Peyer's patch (tissue), 4 donors: Measurements from ENCODE around the gene RPS10.

Experiments
- CTCF ChIP-seq, 6 experiments: fragments of 450-650 bp in 4 of 6; fragments of 200-600 bp in 2 of 6; sonication (generic) in 1 of 6; IDR thresholded peaks; one replicate each; pipeline ENCODE4 v1.5.1; 2017 to 2019; ENCODE audit warnings: antibody characterized with exemption in 6 of 6, mild to moderate bottlenecking in 3 of 6, moderate library complexity in 1 of 6
- POLR2A ChIP-seq, 2 donors: fragments of 450-650 bp; IDR thresholded peaks; one replicate each; pipeline ENCODE4 v1.5.1; 2017; ENCODE audit warnings: antibody characterized with exemption in 2 of 2, mild to moderate bottlenecking in 2 of 2, moderate library complexity in 2 of 2

DNA sequence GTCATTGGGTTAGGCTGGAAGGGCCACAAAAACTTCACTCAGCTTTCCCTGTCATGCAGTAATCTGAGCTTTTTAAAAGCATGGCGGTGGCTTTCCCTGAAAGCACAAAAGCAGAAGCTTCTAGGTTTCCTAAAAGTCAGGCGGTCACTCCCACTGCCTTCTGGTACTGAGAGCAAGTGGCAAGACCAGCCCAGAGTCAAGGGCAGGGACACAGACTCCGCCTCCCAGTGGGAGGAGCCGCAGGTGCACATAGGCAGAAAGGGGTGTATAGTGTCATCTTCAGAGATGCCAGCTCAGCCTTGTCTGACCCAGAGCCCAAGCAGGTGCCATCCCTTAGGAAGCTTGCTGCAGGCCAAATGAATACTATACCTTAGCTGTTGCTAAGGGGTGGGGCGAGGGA is 22.0 kb upstream of the RPS10 start:
- TF ChIP-seq POLR2A (IDR thresholded peaks at IDR 0.05), result no peak
- TF ChIP-seq CTCF (IDR thresholded peaks at IDR 0.05), result no peak
